ENCODE results near the gene TEDC1.

The TEDC1 gene

DNA sequence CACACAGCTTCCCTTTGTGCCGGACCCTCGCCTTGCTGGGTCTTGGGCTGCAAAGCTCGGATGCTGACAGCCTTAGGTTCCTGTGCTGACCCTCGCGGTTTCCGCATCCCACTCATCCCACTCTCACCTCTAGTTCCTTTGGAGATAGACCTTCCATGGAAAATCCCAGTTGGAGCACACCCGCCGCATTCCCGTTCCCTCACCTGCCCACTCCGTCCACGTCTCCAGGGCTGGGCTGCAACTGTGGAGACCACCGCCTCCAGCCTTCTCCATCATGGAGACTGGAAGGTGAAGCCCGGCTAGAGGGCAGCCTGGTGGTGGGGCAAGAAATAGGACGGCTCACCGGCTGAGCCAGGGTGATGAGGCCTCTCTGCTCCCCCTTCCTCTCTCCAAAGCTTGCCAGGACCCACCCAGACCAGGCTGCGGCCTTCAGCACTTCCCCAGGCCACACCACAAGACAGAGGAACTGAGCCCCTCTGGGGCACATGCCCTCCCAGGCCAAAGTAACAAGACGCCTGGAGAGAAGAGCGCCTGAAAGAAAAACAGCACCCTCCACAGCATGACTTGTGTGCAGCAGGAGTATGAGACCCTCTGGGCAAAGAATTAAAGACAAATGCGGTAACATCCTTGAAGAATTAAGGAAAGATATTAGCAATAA lies 50.3 kb downstream of the TEDC1 start:
- TF ChIP-seq SIN3A (IDR thresholded peaks at IDR 0.05; ENCODE audit: borderline replicate concordance, insufficient read depth, low read length) (no peak), FOXP2 (optimal IDR thresholded peaks at IDR 0.05; ENCODE audit: borderline replicate concordance, extremely low read depth, extremely low read length, insufficient read depth) (no peak), POLR2AphosphoS5 (IDR thresholded peaks at IDR 0.05; ENCODE audit: low read depth, low read length) (no peak), REST (IDR thresholded peaks at IDR 0.05; ENCODE audit: insufficient read depth in 1 of 2, low read depth in 2 of 2, low read length in 2 of 2) (no peak), TAF1 (IDR thresholded peaks at IDR 0.05; ENCODE audit: borderline replicate concordance, insufficient read depth, low read length) (no peak)

DNA sequence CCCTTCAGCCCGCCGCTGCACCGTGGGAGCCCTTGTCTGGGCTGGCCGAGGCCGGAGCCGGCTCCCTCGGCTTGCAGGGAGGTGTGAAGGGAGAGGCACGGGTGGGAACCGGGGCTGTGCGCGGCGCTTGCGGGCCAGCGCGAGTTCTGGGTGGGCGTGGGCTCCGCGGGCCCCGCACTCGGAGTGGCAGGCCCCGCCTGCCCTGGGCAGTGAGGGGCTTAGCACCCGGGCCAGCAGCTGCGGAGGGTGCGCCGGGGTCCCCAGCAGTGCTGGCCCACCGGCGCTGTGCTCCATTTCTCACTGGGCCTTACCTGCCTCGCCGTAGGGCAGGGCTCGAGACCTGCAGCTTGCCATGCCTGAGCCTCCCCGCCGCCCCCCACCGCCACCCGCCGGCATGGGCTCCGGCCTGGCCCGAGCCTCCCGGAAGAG lies 56.7 kb downstream of the TEDC1 start:
- no peak for TF ChIP-seq POLR2AphosphoS5 (IDR thresholded peaks at IDR 0.05; ENCODE audit: low read depth, low read length)
- no peak for TF ChIP-seq SIN3A (IDR thresholded peaks at IDR 0.05; ENCODE audit: borderline replicate concordance, insufficient read depth, low read length)
- no peak for TF ChIP-seq REST (IDR thresholded peaks at IDR 0.05; ENCODE audit: insufficient read depth in 1 of 2, low read depth in 2 of 2, low read length in 2 of 2)
- TF ChIP-seq TAF1 (IDR thresholded peaks at IDR 0.05; ENCODE audit: borderline replicate concordance, insufficient read depth, low read length) = no peak
- TF ChIP-seq FOXP2 (optimal IDR thresholded peaks at IDR 0.05; ENCODE audit: borderline replicate concordance, extremely low read depth, extremely low read length, insufficient read depth) = no peak
